Measurements from ENCODE around the gene KRTAP19-2.

- TF ChIP-seq CTCF (optimal IDR thresholded peaks at IDR 0.05 in 1 of 3, IDR thresholded peaks at IDR 0.05 in 1 of 3, conservative IDR thresholded peaks at IDR 0.05 in 1 of 3; ENCODE audit: extremely low read depth in 1 of 3, insufficient read depth in 2 of 3, low read length in 3 of 3) (no peak), EZH2 (IDR thresholded peaks at IDR 0.05; ENCODE audit: low read length) (no peak)
Measured at GRCh38 chr21:30468900-30469714, 18.1 kb downstream of the KRTAP19-2 start.

Measured in keratinocyte (primary cell).